Measurements from ENCODE around the gene CEBPZOS. TPM values are rescaled to one million over a fixed set of nuclear protein-coding genes. Genes with fewer than 3 reads are reported as not detected.

Gene CEBPZOS
- total RNA-seq, 4 donors from 2014 or later: 18.0 to 28.2 (median 21.8) TPM

DNA sequence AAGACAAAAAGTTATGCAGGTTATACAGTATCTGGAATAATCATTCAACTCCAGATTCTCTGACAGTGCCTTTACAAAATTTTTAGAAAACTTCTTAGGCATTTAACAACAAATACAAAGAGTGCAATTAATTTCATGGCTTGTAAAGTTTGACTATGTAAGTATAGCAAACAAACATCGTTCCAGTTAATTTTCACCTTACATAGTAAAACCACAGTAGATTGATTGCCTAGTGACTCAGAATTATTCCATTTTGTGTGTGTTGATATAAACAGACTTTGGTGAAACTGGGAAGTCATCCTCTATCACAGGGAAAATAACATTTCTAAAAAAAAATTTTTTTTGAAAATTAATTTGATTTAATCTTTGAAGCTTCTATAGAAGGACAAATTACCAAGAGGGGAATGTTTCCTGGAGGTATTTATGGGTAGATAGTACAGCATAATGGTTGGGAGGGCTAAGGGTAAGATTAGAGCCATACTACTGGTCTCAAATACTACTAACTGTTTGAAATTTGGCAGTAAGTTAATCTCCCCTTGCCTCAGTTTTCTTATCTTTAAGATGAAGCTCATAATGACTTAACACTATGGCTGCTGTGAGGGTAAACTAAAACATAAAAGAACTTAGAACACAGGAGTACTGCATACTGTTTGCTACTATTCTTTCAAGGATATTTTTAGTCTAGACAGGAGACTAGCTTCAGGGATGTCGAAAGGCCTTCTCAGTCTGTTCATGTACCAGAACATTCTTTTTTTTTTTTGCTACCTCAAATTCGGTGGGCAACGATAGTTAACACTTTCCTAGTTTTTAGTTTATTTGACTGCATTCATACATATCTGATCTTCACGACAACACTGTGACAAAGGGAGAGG, 54.8 kb downstream of the CEBPZOS start:
- WGBS, 2 donors: 78 to 85% methylated on average over 5 of the region's 5 CpGs
- no peaks in the 10 kb centered on the region for H3K4me1 ChIP-seq
- no peak overlapping the region for H3K27ac ChIP-seq
- no peak overlapping the region for H3K4me3 ChIP-seq
- DNase-seq (ENCODE audit: low spot score in 2 of 2): no peak
- TF ChIP-seq EP300 (IDR thresholded peaks at IDR 0.05): no peak
- TF ChIP-seq, protein P1, sequence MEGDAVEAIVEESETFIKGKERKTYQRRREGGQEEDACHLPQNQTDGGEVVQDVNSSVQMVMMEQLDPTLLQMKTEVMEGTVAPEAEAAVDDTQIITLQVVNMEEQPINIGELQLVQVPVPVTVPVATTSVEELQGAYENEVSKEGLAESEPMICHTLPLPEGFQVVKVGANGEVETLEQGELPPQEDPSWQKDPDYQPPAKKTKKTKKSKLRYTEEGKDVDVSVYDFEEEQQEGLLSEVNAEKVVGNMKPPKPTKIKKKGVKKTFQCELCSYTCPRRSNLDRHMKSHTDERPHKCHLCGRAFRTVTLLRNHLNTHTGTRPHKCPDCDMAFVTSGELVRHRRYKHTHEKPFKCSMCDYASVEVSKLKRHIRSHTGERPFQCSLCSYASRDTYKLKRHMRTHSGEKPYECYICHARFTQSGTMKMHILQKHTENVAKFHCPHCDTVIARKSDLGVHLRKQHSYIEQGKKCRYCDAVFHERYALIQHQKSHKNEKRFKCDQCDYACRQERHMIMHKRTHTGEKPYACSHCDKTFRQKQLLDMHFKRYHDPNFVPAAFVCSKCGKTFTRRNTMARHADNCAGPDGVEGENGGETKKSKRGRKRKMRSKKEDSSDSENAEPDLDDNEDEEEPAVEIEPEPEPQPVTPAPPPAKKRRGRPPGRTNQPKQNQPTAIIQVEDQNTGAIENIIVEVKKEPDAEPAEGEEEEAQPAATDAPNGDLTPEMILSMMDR (IDR thresholded peaks at IDR 0.05): no peak
- TF ChIP-seq POLR2A (IDR thresholded peaks at IDR 0.05): no peak
- no peaks in the 10 kb centered on the region for H3K9me3 ChIP-seq
- no peaks in the 10 kb centered on the region for H3K27me3 ChIP-seq
- peaks cover 0 to 91% (median 0%) of the 10 kb centered on the region in 3 donors for H3K36me3 ChIP-seq

Other genes with a start within 250 kb of the CEBPZOS start
- gene STRN, start 230.0 kb upstream of the CEBPZOS start, total RNA-seq: 10 to 100 TPM; 18.2 to 26.4 (median 21.5) TPM
- gene HEATR5B, start 112.1 kb upstream of the CEBPZOS start, total RNA-seq: 10 to 100 TPM; 26.7 to 45.8 (median 35.9) TPM
- gene GPATCH11, start 112.0 kb upstream of the CEBPZOS start, total RNA-seq: 10 to 100 TPM in 3 of 4 donors, 1 to 10 TPM in 1; 9.8 to 17.0 (median 11.9) TPM
- gene EIF2AK2, start 39.5 kb upstream of the CEBPZOS start, total RNA-seq: 10 to 100 TPM; 21.6 to 36.0 (median 25.7) TPM
- gene SULT6B1, start 7.8 kb upstream of the CEBPZOS start, total RNA-seq: not detected
- 10 to 100 TPM; 25.3 to 37.9 (median 29.0) TPM for gene CEBPZ, start 35.1 kb downstream of the CEBPZOS start, total RNA-seq
- gene NDUFAF7, start 35.2 kb downstream of the CEBPZOS start, total RNA-seq: 10 to 100 TPM; 14.7 to 23.4 (median 19.1) TPM
- 10 to 100 TPM; 39.0 to 57.3 (median 54.4) TPM for gene PRKD3, start 128.3 kb downstream of the CEBPZOS start, total RNA-seq
- 1 to 10 TPM; 1.5 to 4.8 (median 3.1) TPM for gene QPCT, start 148.1 kb downstream of the CEBPZOS start, total RNA-seq